Fibroblast of lung (primary cell): Measurements from ENCODE around the gene ACY1. TPM values are rescaled to one million over a fixed set of nuclear protein-coding genes. Genes with fewer than 3 reads are reported as not detected.

Source experiments
- DNase-seq, 2 donors: peaks; one replicate each; pipeline versions ENCODE4 v3.0.0 to v3.0.0-alpha.2; 2010; ENCODE audit warnings: low read depth in 2 of 2
- H2AFZ ChIP-seq: 2 replicates; pipeline ENCODE4 v1.5.1; 2012; ENCODE audit warnings: low read length, control low read depth, inconsistent platforms
- H3K27ac ChIP-seq: 2 replicates; pipeline ENCODE4 v1.5.1; 2011; ENCODE audit warnings: low read length, control low read depth; ENCODE audit not compliant: insufficient read depth
- H3K27me3 ChIP-seq: 2 replicates; pipeline ENCODE4 v1.5.1; 2011; ENCODE audit warnings: mild to moderate bottlenecking, low read length; ENCODE audit not compliant: control insufficient read depth, insufficient read depth
- H3K36me3 ChIP-seq: 2 replicates; pipeline ENCODE4 v1.5.1; 2011; ENCODE audit warnings: low read length; ENCODE audit not compliant: control insufficient read depth, insufficient read depth
- H3K4me1 ChIP-seq: 2 replicates; pipeline ENCODE4 v1.5.1; 2011; ENCODE audit warnings: low read length; ENCODE audit not compliant: control insufficient read depth, insufficient read depth; ENCODE audit errors: extremely low read depth
- H3K4me2 ChIP-seq: 2 replicates; pipeline ENCODE4 v1.5.1; 2011; ENCODE audit warnings: low read length, control low read depth; ENCODE audit not compliant: insufficient read depth; ENCODE audit errors: extremely low read depth
- H3K4me3 ChIP-seq, 4 experiments: fragments of 200-600 bp in 1 of 4; sonication (generic) in 1 of 4; replicated peaks in 1 of 4; 2 replicates each; pipeline ENCODE4 v1.5.1; 2011 to 2016; ENCODE audit warnings: low read length in 4 of 4, low read depth in 3 of 4, mild to moderate bottlenecking in 3 of 4, control low read depth in 2 of 4, inconsistent platforms in 1 of 4, mixed read lengths in 1 of 4; ENCODE audit not compliant: insufficient read depth in 1 of 4; ENCODE audit errors: control extremely low read depth in 1 of 4
- H3K79me2 ChIP-seq: 2 replicates; pipeline ENCODE4 v1.5.1; 2012; ENCODE audit warnings: mild to moderate bottlenecking, low read length, inconsistent platforms; ENCODE audit not compliant: control insufficient read depth, insufficient read depth
- H3K9ac ChIP-seq: 2 replicates; pipeline ENCODE4 v1.5.1; 2011; ENCODE audit warnings: mild to moderate bottlenecking, low read length, control low read depth; ENCODE audit not compliant: insufficient read depth
- H3K9me3 ChIP-seq: 2 replicates; pipeline ENCODE4 v1.5.1; 2012; ENCODE audit warnings: low read depth, low read length; ENCODE audit not compliant: control insufficient read depth, insufficient read depth
- H4K20me1 ChIP-seq: 2 replicates; pipeline ENCODE4 v1.5.1; 2011; ENCODE audit warnings: low read length; ENCODE audit not compliant: control insufficient read depth, insufficient read depth; ENCODE audit errors: extremely low read depth
- CTCF ChIP-seq, 2 donors: IDR thresholded peaks in 1 of 2; conservative IDR thresholded peaks in 1 of 2; 1 replicate in 1 of 2; 2 replicates in 1 of 2; pipeline ENCODE4 v1.5.1; 2011 to 2012; ENCODE audit warnings: low read length in 2 of 2, control low read depth in 1 of 2, inconsistent platforms in 1 of 2, low read depth in 1 of 2, mild to moderate bottlenecking in 1 of 2
- EZH2 ChIP-seq: IDR thresholded peaks from 2 replicates; pipeline ENCODE4 v1.5.1; 2012; ENCODE audit warnings: low read length, control low read depth, mild to moderate bottlenecking; ENCODE audit errors: missing control alignments
- polyA plus RNA-seq, 2 donors: library from polyadenylated mRNA; depleted of rRNA in 1 of 2; stranded (reverse) in 1 of 2; unstranded in 1 of 2; fragments of >200 nt; gene quantifications; 2 replicates each; pipeline ENCODE4 v1.2.1, GENCODE V29; 2011 to 2012; ENCODE audit warnings: missing spikeins in 1 of 2
- total RNA-seq: library from RNA; depleted of rRNA; stranded (reverse); fragments of >200 nt; gene quantifications from 2 replicates; pipeline ENCODE4 v1.2.1, GENCODE V29; 2014

The ACY1 gene
- total and polyA plus RNA-seq, 2 donors (not counting 1 experiment from before 2014, with no cell fraction given) = 21.4 to 40.3 TPM

GRCh38 chr3:51998774-51999173, 15.4 kb downstream of the ACY1 start:
- DNase-seq = no peak
- Histone ChIP-seq H3K9ac (no peak overlapping the region), H3K9me3 (no peaks in the 10 kb centered on the region), H3K4me1 (peaks cover 11% of the 10 kb centered on the region), H2AFZ (no peak overlapping the region), H3K79me2 (peaks cover 19% of the 10 kb centered on the region), H3K27me3 (no peaks in the 10 kb centered on the region), H3K4me2 (no peak overlapping the region), H3K36me3 (peaks cover 8% of the 10 kb centered on the region), H3K4me3 (no peak overlapping the region), H3K27ac (no peak overlapping the region), H4K20me1 (no peaks in the 10 kb centered on the region)
- no peak for TF ChIP-seq CTCF (conservative IDR thresholded peaks at IDR 0.05 in 1 of 2, IDR thresholded peaks at IDR 0.05 in 1 of 2; ENCODE audit: low read depth in 1 of 2, low read length in 2 of 2)
- no peak for TF ChIP-seq EZH2

- no peak overlapping the region for H3K4me3 ChIP-seq
- H3K9ac ChIP-seq = no peak overlapping the region
- no peaks in the 10 kb centered on the region for H3K36me3 ChIP-seq
- TF ChIP-seq CTCF (conservative IDR thresholded peaks at IDR 0.05 in 1 of 2, IDR thresholded peaks at IDR 0.05 in 1 of 2; ENCODE audit: low read depth in 1 of 2, low read length in 2 of 2) = no peak
- TF ChIP-seq EZH2 = no peak
- H3K27ac ChIP-seq = no peak overlapping the region
- no peaks in the 10 kb centered on the region for H3K27me3 ChIP-seq
- no peak overlapping the region for H3K4me2 ChIP-seq
- H3K4me1 ChIP-seq = peaks cover 1% of the 10 kb centered on the region
- no peak for DNase-seq
- no peak overlapping the region for H2AFZ ChIP-seq
- H3K9me3 ChIP-seq = no peaks in the 10 kb centered on the region
- H4K20me1 ChIP-seq = no peaks in the 10 kb centered on the region
- H3K79me2 ChIP-seq = peaks cover 9% of the 10 kb centered on the region
Observed at GRCh38 chr3:51999846-52000245, 16.5 kb downstream of the ACY1 start.

GRCh38 chr3:52001443-52001974, 18.2 kb downstream of the ACY1 start:
- Histone ChIP-seq H3K9me3 (no peaks in the 10 kb centered on the region), H3K4me3 (no peak overlapping the region), H3K9ac (no peak overlapping the region), H3K36me3 (no peaks in the 10 kb centered on the region), H2AFZ (no peak overlapping the region), H3K4me1 (peaks cover 14% of the 10 kb centered on the region), H3K79me2 (no peaks in the 10 kb centered on the region), H3K27ac (no peak overlapping the region), H4K20me1 (no peaks in the 10 kb centered on the region), H3K27me3 (no peaks in the 10 kb centered on the region), H3K4me2 (no peak overlapping the region)
- peak; percentile 81 to 82 for TF ChIP-seq CTCF (conservative IDR thresholded peaks at IDR 0.05 in 1 of 2, IDR thresholded peaks at IDR 0.05 in 1 of 2; ENCODE audit: low read depth in 1 of 2, low read length in 2 of 2)
- TF ChIP-seq EZH2 = no peak
- peak; percentile 42 to 54 for DNase-seq
